PFSK-1 (cell line): Measurements from ENCODE around the gene MAF.
A peak's percentile ranks its signal among the peaks of the same experiment; 100 is the strongest.

Source experiments
- FOXP2 ChIP-seq: optimal IDR thresholded peaks from 2 replicates; pipeline ENCODE3; 2011; ENCODE audit warnings: borderline replicate concordance, control low read depth, inconsistent platforms; ENCODE audit not compliant: insufficient read depth; ENCODE audit errors: extremely low read length, extremely low read depth
- POLR2AphosphoS5 ChIP-seq: IDR thresholded peaks from 2 replicates; pipeline ENCODE4 v1.6.1; 2012; ENCODE audit warnings: low read depth, mild to moderate bottlenecking, control low read depth, low read length, moderate library complexity
- SIN3A ChIP-seq: IDR thresholded peaks from 2 replicates; pipeline ENCODE4 v1.6.1; 2012; ENCODE audit warnings: mild to moderate bottlenecking, low read length, moderate library complexity, borderline replicate concordance; ENCODE audit not compliant: insufficient read depth
- TAF1 ChIP-seq: IDR thresholded peaks from 2 replicates; pipeline ENCODE4 v1.6.1; 2012; ENCODE audit warnings: low read length, control low read depth, borderline replicate concordance; ENCODE audit not compliant: insufficient read depth

GRCh38 chr16:79599837-79600637 lies 500 bp downstream of the MAF start:
- TF ChIP-seq POLR2AphosphoS5: no peak
- TF ChIP-seq SIN3A: no peak
- TF ChIP-seq TAF1: no peak
- TF ChIP-seq FOXP2: peak; percentile 18
